Epidermal melanocyte (primary cell): Measurements from ENCODE around the gene H1-8.
"Not testable (repeated sequence)": the region's sequence is repeated elsewhere in the genome, so short reads cannot be mapped to it uniquely, and the experiment has no call there.

Experiments
- DNase-seq: peaks from one replicate; pipeline ENCODE4 v3.0.0; 2011; ENCODE audit warnings: low spot score; ENCODE audit not compliant: insufficient read length

H1-8 gene

DNA sequence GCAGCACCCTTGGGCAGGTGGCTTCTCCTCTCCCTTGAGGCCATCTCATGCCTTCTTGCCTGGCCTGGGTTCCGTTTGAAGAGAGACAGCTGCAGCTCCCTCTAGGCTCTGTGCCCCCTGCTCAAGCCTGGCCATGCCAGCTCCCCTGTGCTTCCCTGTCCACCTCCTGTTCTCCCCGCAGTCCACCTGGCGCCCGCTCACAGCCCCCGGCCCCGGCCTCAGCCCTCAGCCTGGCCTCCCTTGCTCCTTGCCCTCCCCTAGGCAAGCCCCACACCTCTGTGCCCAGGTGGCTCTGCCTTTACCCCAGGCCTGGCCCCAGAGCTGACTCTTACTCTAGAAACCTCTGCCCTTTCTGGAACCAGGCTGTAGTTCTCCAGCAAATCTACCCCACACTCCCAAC, 28.4 kb upstream of the H1-8 start:
- DNase-seq: no peak

DNA sequence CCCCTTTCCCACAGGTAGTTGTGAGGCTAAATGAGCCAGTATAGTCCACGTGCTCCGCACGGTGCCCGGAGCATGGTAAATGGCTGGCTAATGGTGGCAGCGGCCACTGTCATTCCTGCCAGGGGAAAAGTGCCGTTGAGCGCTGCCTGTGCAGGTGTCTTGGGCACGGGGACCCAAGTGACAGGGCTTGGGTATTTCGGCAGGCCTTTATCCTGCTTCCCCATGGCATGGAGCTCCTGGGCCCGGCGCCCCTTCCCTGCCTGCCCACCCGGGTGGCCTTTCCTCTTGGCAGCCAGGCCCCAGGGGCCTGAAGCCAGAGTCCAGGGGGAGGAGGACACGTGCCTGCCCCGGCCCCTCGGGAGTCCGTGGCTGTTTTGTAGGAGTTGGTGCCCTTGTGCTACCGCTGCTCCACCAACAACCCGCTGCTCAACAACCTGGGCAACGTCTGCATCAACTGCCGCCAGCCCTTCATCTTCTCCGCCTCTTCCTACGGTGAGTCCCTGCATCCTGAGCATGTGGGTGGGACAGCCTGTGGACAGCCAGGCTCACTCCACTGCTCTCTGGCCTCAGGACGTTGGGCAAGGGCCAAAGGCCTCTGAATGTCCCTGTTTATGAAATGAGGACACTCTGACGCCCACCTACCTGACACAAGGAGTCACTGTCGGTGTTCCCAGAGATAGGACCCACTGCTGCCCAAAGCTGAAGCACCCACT, 27.7 kb upstream of the H1-8 start:
- not testable (repeated sequence) for DNase-seq

DNA sequence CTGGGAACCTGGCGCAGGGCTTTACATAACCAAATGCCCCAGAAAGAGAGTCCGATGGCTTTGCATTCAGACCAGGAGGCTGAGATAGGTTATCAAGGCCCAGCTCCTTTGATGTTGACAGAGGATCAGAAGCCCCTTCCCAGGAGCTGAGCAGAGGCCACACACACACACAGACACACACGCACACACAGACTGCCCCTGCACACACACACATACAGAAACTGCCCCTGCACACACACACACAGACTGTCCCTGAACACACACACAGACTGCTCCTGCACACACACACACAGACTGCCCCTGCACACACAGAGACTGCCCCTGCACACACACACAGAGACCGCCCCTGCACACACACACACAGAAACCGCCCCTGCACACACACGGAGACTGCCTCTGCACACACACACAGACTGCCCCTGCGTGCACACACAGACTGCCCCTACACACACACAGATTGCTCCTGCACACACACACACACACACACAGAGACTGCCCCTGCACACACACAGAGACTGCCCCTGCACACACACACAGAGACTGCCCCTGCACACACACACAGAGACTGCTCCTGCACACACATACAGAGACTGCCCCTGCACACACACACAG, 27.0 kb upstream of the H1-8 start:
- not testable (repeated sequence) for DNase-seq

DNA sequence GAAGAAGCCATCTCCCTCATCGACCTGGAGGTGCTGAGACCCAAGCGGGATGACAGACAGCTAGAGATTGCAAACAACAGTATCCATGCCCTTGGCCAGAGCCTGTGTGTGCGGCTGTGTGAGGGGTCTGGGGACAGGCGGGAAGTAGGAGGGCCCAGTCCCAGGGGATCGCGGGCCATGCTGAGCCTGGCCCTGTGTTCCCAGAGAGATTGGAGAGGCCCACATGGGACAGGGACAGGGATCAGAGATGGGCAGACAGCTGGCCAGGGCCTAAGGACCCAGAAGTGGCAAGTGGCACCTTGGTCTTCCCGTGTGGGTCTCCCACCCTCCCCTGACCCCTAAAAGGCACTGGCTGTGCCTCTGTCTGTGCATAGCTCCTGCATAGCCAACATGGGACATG, 25.5 kb upstream of the H1-8 start:
- DNase-seq: no peak

DNA sequence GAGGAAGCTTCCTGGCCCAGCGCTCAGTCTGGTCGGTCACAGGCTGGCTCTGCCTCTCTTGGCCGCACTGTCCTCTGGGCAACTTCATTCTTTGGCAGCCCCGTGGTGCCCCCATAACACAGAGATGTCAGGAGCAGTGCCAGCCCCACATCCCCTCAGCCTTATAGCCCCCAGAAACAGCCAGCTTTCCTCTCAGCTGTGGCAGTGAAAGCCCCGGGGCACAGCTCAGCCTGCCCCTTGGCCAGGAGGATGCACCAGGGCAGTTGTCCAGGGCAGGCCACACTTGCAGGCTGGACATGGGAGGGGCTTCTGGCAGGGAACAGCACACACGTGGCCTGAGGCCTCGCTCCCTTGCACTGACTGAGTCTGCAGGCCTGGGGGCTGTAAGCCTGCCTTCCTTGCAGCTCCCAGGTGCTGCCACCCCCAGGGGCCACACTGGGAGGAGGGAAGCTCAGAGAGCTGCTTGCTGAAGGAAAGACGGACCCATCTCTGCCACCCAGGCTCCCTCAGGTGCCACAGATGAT, 24.9 kb upstream of the H1-8 start:
- DNase-seq: no peak

DNA sequence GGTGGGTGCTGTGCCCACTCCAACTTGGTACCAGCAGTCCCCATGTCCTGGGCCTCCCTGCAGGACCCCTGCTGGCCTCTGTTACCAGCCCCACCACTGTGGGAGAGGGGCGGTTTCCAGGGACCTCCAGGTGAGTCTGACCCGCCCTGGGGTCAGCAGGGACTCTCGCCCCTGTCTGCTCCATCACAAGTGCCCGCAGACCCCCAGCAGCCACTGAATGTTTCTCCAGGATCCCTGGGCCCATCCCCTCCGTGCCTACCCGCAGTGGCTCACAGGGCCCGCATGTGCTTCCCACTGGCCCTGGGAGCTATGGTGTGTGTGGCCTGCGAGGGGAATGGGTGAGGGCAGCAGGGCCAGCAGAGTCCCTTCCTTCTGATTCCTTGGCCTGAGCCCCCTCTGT, 24.4 kb upstream of the H1-8 start:
- no peak for DNase-seq

DNA sequence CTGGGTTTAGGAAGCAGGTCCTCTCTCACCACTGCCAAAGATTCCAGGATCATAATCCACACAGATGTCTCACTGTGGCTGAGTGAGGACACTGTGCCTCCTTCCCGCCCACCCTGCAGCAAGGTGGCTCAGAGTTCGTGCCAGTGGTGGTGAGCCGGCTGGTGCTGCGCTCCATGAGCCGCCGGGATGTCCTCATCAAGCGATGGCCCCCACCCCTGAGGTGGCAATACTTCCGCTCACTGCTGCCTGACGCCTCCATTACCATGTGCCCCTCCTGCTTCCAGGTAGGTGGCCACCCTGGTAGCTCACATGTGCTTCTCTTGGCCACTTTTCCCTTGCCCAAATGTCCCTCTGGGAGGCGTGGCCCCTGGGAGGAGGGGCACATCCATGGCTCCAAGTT, 23.5 kb upstream of the H1-8 start:
- no peak for DNase-seq

DNA sequence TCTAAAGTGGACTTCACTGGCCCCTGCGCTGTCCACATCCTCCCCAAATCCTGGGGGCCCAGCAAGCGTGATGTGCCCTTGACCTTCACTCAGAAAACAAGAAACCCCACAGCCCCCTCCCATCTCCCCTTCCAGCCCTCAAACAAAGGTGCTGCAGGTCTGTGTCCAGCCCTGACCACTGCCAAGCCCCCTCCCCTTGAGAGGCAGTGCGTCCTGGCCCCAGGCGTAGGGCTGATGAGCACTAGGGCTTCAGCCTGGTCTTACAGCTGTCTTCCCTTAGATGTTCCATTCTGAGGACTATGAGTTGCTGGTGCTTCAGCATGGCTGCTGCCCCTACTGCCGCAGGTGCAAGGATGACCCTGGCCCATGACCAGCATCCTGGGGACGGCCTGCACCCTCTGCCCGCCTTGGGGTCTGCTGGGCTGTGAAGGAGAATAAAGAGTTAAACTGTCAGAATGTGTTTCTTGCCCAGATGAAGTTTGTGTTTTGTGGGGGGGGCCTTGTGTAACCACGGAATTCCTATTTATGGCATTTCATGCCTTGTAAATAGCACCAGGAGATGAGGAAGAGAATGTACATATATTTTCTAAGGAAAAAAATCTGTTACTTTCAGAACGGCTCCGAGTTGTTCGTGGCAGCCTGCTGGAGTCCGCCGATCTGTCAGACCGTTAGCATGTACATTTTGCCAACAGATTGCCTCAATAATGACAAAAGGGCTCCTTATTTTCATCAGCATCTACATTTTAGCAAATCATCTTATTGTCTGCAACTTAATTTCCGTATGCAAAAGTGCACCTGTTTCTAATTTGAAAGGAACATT, 22.9 kb upstream of the H1-8 start:
- no peak for DNase-seq

DNA sequence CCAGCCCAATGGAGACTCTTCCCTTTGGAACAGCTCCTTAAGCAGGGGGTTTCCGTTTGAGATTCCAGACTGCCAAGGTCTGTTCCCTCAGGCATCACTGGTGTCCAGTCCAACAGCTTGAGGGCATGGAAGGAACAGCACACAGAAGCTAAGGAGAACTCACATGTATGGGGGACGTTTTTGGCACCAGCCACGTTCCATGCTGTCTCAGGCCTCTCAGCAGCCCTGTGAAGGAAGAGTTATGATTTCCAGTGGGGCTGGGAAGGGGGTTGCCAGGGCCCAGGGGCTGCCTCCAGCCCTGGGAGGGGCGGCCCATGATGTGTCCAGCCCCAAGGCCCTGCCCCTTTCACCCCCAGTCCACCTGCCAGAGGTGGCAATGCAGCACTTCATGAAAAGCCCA, 22.0 kb upstream of the H1-8 start:
- DNase-seq: no peak

DNA sequence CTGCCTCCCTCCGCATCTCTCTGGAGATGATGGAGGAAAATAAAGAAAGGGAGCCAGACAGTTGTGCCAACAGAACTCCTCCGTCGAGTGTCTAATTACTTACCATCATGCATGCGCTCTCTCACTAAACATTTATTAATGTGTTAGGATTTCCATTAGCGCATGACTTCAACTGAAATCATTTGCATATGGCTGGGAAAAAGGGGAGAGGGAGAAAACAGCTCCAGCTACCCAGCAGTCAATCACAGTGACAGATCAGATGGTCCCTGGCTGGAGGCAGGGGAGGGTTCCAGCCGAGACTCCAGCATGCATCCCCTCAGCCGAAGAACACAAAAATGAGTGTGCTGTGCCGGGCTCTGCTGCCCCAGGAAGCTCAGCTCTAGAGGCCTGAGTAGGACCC, 21.4 kb upstream of the H1-8 start:
- no peak for DNase-seq

DNA sequence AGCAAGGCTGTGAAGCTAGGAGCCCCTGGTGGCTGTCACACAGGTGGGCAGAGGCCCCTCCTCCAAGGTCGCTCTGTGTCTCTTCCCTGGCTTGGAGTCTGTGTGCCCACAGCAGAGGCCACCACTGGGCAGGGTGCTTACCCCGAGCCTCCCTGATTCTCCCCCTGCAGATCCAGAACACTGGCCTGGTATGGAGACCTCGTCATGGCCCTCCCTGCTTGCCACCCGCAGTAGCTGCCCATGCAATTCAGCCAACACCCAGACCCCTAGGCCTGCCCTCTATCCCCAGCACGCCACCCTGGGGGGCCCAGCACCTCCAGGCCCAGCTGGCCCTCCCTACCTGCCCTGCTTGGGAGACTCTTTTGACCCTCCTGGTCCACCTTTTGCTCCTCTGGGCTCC, 20.0 kb upstream of the H1-8 start:
- DNase-seq: no peak

DNA sequence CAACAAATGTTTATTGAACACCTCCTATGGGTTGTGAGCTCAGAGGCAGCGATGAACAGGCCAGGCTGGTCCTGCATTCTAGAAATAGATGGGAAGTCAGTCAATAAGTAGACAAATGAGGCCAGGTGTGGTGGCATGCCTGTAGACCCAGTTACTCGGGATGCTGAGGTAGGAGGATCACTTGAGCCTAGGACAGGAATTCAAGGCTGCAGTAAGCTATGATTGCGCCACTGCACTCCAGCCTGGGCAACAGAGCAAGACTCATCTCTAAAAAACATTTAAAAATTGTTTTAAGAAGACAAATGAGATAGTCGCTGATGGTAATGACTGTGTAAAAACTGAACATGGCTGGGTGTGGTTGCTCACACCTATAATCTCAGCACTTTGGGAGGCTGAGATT, 18.9 kb upstream of the H1-8 start:
- no peak for DNase-seq

DNA sequence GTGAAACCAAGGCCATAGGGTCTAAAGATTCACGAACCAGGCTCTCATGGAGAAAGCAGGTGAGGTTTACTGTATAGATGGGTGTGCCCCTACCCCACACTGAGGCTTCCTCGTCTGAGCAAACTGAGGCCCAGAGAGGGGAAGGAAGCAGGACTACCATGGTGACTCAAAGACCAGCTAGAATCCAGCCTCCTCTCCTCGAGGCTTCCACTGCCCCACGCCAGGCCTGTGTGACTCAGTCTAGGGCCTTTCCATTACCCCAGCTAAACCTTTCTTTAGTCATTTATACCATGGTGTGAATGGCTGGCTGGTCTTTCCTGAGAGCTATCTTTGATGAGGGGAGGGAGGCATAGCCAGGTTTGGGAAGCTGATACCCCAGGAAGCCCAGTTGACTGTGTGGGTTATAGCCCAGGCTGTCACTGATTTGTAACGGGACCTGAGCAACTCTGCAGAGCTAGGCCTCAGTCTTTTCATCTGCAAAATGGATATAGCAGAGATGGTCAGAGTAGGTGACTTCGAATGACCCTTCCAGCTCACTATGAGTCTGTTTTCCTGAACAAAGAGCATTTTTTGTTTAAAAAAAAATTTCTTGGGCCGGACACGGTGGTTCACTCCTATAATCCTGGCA, 17.5 kb upstream of the H1-8 start:
- DNase-seq: no peak

DNA sequence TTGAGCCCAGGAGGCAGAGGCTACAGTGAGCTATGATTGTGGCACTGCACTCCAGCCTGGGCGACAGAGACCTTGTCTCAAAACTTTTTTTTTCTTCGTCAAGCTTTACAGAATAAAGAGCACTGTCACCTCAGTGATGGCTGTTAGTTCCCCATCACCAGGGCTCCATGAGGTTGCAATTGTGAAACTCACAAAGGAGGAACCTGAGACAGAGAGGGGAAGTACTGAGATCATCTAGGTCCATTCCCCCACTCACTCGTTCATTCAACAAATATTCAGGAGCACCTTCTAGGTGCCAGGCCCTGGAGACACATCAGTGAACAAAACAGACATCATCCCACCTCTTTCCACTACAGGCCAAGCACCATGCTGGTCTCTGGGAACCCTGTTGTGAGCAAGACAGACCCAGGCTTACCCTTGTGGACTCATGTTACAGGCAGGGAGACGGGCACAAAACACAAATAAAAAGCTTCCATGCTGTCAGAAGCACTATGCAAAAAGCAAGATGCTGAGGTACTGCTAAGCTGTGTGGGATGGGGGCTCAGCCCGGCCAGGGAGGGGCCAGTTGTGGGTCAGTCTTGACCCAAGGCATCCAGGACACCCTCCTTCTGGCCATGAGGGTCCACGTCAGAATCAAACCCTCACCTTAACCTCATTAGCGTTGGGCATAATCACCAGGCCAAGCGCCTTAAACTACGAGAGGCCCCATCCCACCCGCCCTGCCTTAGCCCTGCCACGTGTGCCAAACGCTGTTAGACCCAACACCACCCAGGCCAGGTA, 16.7 kb upstream of the H1-8 start:
- DNase-seq: no peak

DNA sequence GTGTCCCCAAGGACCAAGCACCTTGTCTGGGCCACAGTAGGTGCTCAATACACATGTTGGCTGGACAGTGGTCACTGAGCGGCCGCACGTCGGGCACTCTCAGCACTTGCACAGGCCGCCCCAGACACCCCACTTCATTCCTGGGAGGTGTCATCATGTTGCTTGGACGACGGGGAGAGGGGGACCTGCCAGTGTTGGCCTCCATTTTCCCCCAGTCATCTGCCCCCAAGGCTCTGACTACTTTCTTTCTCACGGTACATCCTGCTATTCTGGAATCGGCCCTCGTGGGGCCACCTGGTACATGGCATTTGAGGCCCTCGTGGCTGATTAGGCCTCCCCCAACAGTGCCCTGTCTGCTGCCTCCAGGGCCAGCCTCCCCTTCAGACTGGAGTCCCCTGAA, 15.7 kb upstream of the H1-8 start:
- no peak for DNase-seq

DNA sequence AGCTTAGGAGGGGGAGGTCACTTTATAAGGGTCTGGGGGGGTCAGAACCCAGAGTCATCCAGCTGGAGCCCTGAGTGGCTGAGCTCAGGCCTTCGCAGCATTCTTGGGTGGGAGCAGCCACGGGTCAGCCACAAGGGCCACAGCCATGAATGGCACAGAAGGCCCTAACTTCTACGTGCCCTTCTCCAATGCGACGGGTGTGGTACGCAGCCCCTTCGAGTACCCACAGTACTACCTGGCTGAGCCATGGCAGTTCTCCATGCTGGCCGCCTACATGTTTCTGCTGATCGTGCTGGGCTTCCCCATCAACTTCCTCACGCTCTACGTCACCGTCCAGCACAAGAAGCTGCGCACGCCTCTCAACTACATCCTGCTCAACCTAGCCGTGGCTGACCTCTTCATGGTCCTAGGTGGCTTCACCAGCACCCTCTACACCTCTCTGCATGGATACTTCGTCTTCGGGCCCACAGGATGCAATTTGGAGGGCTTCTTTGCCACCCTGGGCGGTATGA, 14.3 kb upstream of the H1-8 start, which contains the start of gene RHO:
TSS of gene RHO (plus strand) at position 51 of the 512 bp plus-strand sequence. CDS start at position 146, 95 bp downstream.
- no peak for DNase-seq

DNA sequence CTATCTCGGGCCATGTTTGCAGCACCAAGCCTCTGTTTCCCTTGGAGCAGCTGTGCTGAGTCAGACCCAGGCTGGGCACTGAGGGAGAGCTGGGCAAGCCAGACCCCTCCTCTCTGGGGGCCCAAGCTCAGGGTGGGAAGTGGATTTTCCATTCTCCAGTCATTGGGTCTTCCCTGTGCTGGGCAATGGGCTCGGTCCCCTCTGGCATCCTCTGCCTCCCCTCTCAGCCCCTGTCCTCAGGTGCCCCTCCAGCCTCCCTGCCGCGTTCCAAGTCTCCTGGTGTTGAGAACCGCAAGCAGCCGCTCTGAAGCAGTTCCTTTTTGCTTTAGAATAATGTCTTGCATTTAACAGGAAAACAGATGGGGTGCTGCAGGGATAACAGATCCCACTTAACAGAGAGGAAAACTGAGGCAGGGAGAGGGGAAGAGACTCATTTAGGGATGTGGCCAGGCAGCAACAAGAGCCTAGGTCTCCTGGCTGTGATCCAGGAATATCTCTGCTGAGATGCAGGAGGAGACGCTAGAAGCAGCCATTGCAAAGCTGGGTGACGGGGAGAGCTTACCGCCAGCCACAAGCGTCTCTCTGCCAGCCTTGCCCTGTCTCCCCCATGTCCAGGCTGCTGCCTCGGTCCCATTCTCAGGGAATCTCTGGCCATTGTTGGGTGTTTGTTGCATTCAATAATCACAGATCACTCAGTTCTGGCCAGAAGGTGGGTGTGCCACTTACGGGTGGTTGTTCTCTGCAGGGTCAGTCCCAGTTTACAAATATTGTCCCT, 13.4 kb upstream of the H1-8 start:
- DNase-seq: no peak

DNA sequence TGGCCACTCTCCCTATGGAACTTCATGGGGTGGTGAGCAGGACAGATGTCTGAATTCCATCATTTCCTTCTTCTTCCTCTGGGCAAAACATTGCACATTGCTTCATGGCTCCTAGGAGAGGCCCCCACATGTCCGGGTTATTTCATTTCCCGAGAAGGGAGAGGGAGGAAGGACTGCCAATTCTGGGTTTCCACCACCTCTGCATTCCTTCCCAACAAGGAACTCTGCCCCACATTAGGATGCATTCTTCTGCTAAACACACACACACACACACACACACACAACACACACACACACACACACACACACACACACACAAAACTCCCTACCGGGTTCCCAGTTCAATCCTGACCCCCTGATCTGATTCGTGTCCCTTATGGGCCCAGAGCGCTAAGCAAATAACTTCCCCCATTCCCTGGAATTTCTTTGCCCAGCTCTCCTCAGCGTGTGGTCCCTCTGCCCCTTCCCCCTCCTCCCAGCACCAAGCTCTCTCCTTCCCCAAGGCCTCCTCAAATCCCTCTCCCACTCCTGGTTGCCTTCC, 12.7 kb upstream of the H1-8 start:
- no peak for DNase-seq

DNA sequence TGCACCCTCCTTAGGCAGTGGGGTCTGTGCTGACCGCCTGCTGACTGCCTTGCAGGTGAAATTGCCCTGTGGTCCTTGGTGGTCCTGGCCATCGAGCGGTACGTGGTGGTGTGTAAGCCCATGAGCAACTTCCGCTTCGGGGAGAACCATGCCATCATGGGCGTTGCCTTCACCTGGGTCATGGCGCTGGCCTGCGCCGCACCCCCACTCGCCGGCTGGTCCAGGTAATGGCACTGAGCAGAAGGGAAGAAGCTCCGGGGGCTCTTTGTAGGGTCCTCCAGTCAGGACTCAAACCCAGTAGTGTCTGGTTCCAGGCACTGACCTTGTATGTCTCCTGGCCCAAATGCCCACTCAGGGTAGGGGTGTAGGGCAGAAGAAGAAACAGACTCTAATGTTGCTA, 12.2 kb upstream of the H1-8 start:
- no peak for DNase-seq

DNA sequence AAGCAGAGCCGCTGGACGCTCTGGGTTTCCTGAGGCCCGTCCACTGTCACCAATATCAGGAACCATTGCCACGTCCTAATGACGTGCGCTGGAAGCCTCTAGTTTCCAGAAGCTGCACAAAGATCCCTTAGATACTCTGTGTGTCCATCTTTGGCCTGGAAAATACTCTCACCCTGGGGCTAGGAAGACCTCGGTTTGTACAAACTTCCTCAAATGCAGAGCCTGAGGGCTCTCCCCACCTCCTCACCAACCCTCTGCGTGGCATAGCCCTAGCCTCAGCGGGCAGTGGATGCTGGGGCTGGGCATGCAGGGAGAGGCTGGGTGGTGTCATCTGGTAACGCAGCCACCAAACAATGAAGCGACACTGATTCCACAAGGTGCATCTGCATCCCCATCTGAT, 11.3 kb upstream of the H1-8 start:
- DNase-seq: no peak
